ENCODE results near the gene RAD52. TPM values are rescaled to one million over a fixed set of nuclear protein-coding genes. Genes with fewer than 3 reads are reported as not detected.

The RAD52 gene
- polyA plus RNA-seq, 4 donors: 3.2 to 28.1 (median 10.3) TPM

GRCh38 chr12:906062-906585 lies 43.4 kb downstream of the RAD52 start:
- Histone ChIP-seq H3K9me3 (ENCODE audit: control insufficient read depth in 2 of 2, insufficient read depth in 1 of 2, low read depth in 1 of 2, low read length in 1 of 2) (no peaks in the 10 kb centered on the region), H3K4me1 (ENCODE audit: control insufficient read depth in 3 of 3, insufficient read depth in 2 of 3, low read depth in 1 of 3, low read length in 2 of 3) (no peaks in the 10 kb centered on the region), H3K4me3 (ENCODE audit: low read depth in 1 of 3, low read length in 3 of 3) (no peak overlapping the region), H3K27ac (ENCODE audit: low read depth in 1 of 3, low read length in 2 of 3) (no peak overlapping the region), H3K27me3 (ENCODE audit: control insufficient read depth in 3 of 3, insufficient read depth in 3 of 3, low read length in 3 of 3) (no peaks in the 10 kb centered on the region), H3K36me3 (ENCODE audit: control insufficient read depth in 3 of 3, insufficient read depth in 2 of 3, low read depth in 1 of 3, low read length in 3 of 3) (peaks cover 27 to 38% (median 35%) of the 10 kb centered on the region in 3 donors)
- no peak for FAIRE-seq
- DNase-seq: no peak
- WGBS, 3 donors: 89 to 98% (median 94%) methylated on average over 10 of the region's 10 CpGs

GRCh38 chr12:905261-906031 lies 44.0 kb downstream of the RAD52 start:
- peak in 1 of 2 donors; percentile 10 for DNase-seq
- Histone ChIP-seq H3K27me3 (ENCODE audit: control insufficient read depth in 3 of 3, insufficient read depth in 3 of 3, low read length in 3 of 3) (no peaks in the 10 kb centered on the region), H3K9me3 (ENCODE audit: control insufficient read depth in 2 of 2, insufficient read depth in 1 of 2, low read depth in 1 of 2, low read length in 1 of 2) (no peaks in the 10 kb centered on the region), H3K36me3 (ENCODE audit: control insufficient read depth in 3 of 3, insufficient read depth in 2 of 3, low read depth in 1 of 3, low read length in 3 of 3) (peaks cover 28 to 38% (median 37%) of the 10 kb centered on the region in 3 donors), H3K27ac (ENCODE audit: low read depth in 1 of 3, low read length in 2 of 3) (no peak overlapping the region), H3K4me1 (ENCODE audit: control insufficient read depth in 3 of 3, insufficient read depth in 2 of 3, low read depth in 1 of 3, low read length in 2 of 3) (no peaks in the 10 kb centered on the region), H3K4me3 (ENCODE audit: low read depth in 1 of 3, low read length in 3 of 3) (no peak overlapping the region)
- no peak for FAIRE-seq
- WGBS, 3 donors: 87 to 92% (median 89%) methylated on average over 9 of the region's 9 CpGs

DNA sequence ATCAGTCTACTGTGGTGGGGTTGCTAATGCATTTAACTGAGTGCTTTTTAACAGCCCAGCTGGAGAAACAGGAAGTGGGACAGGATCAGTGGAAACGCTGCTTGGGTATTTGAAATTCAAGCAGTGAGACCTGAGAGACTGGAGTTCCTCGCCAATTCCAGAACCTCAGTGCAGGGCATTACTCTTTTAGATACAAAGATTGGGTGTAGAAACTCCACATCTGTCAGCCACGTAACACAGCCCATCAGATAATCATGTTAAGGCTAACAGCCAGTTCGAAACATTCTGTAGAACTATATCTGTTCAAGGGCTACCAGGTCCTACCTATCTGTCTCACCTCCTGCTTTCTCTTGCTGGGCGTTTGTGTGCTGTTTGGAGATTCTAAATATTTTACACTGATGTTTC lies 45.5 kb downstream of the RAD52 start:
- no peak for DNase-seq
- no peak for FAIRE-seq
- H3K4me3 ChIP-seq (ENCODE audit: low read depth in 1 of 3, low read length in 3 of 3): no peak overlapping the region
- WGBS, 3 donors: 77 to 91% (median 86%) methylated on average over 5 of the region's 5 CpGs
- H3K9me3 ChIP-seq (ENCODE audit: control insufficient read depth in 2 of 2, insufficient read depth in 1 of 2, low read depth in 1 of 2, low read length in 1 of 2): no peaks in the 10 kb centered on the region
- no peaks in the 10 kb centered on the region for H3K27me3 ChIP-seq (ENCODE audit: control insufficient read depth in 3 of 3, insufficient read depth in 3 of 3, low read length in 3 of 3)
- H3K27ac ChIP-seq (ENCODE audit: low read depth in 1 of 3, low read length in 2 of 3): no peak overlapping the region
- H3K4me1 ChIP-seq (ENCODE audit: control insufficient read depth in 3 of 3, insufficient read depth in 2 of 3, low read depth in 1 of 3, low read length in 2 of 3): no peaks in the 10 kb centered on the region
- H3K36me3 ChIP-seq (ENCODE audit: control insufficient read depth in 3 of 3, insufficient read depth in 2 of 3, low read depth in 1 of 3, low read length in 3 of 3): peaks cover 28 to 47% (median 34%) of the 10 kb centered on the region in 3 donors

DNA sequence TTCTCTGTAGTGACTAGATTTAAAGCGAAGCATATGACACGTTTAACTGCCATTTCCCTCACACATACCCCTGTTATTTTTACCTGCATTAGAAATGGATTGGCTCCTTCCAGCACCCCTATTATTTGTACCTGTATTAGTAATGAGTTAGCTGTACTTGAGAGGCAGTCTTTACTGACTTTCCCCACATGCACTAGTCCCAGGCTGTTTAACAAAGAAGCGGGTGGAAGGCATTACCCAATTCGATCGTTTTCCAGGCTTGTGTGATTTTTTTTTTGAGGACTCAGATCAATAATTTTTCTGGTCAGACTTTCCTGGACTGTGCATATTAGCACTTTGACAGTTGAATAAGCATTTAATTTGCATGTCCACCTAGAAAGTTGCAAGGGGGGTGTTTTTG lies 46.4 kb downstream of the RAD52 start:
- Histone ChIP-seq H3K27me3 (ENCODE audit: control insufficient read depth in 3 of 3, insufficient read depth in 3 of 3, low read length in 3 of 3) (no peaks in the 10 kb centered on the region), H3K27ac (ENCODE audit: low read depth in 1 of 3, low read length in 2 of 3) (no peak overlapping the region), H3K9me3 (ENCODE audit: control insufficient read depth in 2 of 2, insufficient read depth in 1 of 2, low read depth in 1 of 2, low read length in 1 of 2) (no peaks in the 10 kb centered on the region), H3K4me1 (ENCODE audit: control insufficient read depth in 3 of 3, insufficient read depth in 2 of 3, low read depth in 1 of 3, low read length in 2 of 3) (no peaks in the 10 kb centered on the region), H3K36me3 (ENCODE audit: control insufficient read depth in 3 of 3, insufficient read depth in 2 of 3, low read depth in 1 of 3, low read length in 3 of 3) (peaks cover 19 to 45% (median 31%) of the 10 kb centered on the region in 3 donors), H3K4me3 (ENCODE audit: low read depth in 1 of 3, low read length in 3 of 3) (no peak overlapping the region)
- DNase-seq (no peak), FAIRE-seq (no peak)
- 77 to 88% (median 85%) methylated on average over 5 of the region's 5 CpGs for WGBS, 3 donors

DNA sequence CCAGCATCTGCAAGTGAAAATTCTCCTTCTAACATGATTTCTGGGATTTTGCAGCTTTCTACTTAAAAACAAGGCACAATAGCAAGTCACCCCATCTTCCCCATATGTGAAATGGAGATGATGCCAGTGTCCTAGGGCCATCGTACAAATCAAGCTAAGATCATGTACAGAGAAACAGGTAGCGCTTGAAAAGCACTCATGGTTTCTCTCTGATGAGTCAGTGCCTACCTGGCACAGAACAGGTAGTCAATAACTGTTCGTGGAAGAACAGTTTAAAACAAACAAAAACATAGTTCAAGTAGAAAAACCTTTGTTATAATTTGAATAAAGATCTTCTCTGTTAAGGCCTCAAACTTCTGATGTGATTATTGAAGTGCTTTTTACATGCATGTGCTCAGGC lies 46.9 kb downstream of the RAD52 start:
- no peak overlapping the region for H3K27ac ChIP-seq (ENCODE audit: low read depth in 1 of 3, low read length in 2 of 3)
- 81 to 90% (median 85%) methylated on average over 3 of the region's 3 CpGs for WGBS, 3 donors
- H3K4me1 ChIP-seq (ENCODE audit: control insufficient read depth in 3 of 3, insufficient read depth in 2 of 3, low read depth in 1 of 3, low read length in 2 of 3): no peaks in the 10 kb centered on the region
- H3K36me3 ChIP-seq (ENCODE audit: control insufficient read depth in 3 of 3, insufficient read depth in 2 of 3, low read depth in 1 of 3, low read length in 3 of 3): peaks cover 15 to 42% (median 28%) of the 10 kb centered on the region in 3 donors
- DNase-seq: no peak
- FAIRE-seq: no peak
- no peaks in the 10 kb centered on the region for H3K27me3 ChIP-seq (ENCODE audit: control insufficient read depth in 3 of 3, insufficient read depth in 3 of 3, low read length in 3 of 3)
- no peak overlapping the region for H3K4me3 ChIP-seq (ENCODE audit: low read depth in 1 of 3, low read length in 3 of 3)
- H3K9me3 ChIP-seq (ENCODE audit: control insufficient read depth in 2 of 2, insufficient read depth in 1 of 2, low read depth in 1 of 2, low read length in 1 of 2): no peaks in the 10 kb centered on the region

DNA sequence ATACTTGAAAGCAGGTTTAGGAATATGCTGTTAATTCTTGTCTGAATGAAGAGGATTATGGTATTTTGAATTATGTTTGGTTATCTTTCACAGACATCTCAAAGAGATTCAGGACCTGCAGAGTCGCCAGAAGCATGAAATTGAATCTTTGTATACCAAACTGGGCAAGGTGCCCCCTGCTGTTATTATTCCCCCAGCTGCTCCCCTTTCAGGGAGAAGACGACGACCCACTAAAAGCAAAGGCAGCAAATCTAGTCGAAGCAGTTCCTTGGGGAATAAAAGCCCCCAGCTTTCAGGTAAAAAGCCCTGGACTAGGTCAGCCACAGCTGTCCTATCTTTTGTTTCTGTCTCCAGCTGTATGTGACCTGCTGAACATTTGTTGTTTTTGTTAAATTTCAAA lies 52.1 kb downstream of the RAD52 start:
- H3K4me3 ChIP-seq (ENCODE audit: low read depth in 1 of 3, low read length in 3 of 3): no peak overlapping the region
- H3K4me1 ChIP-seq (ENCODE audit: control insufficient read depth in 3 of 3, insufficient read depth in 2 of 3, low read depth in 1 of 3, low read length in 2 of 3): no peaks in the 10 kb centered on the region
- DNase-seq (no peak), FAIRE-seq (no peak)
- H3K9me3 ChIP-seq (ENCODE audit: control insufficient read depth in 2 of 2, insufficient read depth in 1 of 2, low read depth in 1 of 2, low read length in 1 of 2): no peaks in the 10 kb centered on the region
- H3K27me3 ChIP-seq (ENCODE audit: control insufficient read depth in 3 of 3, insufficient read depth in 3 of 3, low read length in 3 of 3): no peaks in the 10 kb centered on the region
- H3K27ac ChIP-seq (ENCODE audit: low read depth in 1 of 3, low read length in 2 of 3): no peak overlapping the region
- H3K36me3 ChIP-seq (ENCODE audit: control insufficient read depth in 3 of 3, insufficient read depth in 2 of 3, low read depth in 1 of 3, low read length in 3 of 3): peaks cover 12 to 42% (median 13%) of the 10 kb centered on the region in 3 donors
- 85 to 91% (median 90%) methylated on average over 4 of the region's 4 CpGs for WGBS, 3 donors

DNA sequence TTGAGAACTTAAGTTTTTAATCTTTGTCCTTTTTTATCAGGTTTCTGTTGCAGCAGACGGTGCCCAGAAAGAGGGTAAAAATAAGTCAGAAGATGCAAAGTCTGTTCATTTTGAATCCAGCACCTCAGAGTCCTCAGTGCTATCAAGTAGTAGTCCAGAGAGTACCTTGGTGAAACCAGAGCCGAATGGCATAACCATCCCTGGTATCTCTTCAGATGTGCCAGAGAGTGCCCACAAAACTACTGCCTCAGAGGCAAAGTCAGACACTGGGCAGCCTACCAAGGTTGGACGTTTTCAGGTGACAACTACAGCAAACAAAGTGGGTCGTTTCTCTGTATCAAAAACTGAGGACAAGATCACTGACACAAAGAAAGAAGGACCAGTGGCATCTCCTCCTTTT lies 53.5 kb downstream of the RAD52 start:
- FAIRE-seq (no peak), DNase-seq (no peak)
- WGBS, 3 donors: 70 to 81% (median 79%) methylated on average over 4 of the region's 4 CpGs
- Histone ChIP-seq H3K4me1 (ENCODE audit: control insufficient read depth in 3 of 3, insufficient read depth in 2 of 3, low read depth in 1 of 3, low read length in 2 of 3) (no peaks in the 10 kb centered on the region), H3K4me3 (ENCODE audit: low read depth in 1 of 3, low read length in 3 of 3) (no peak overlapping the region), H3K36me3 (ENCODE audit: control insufficient read depth in 3 of 3, insufficient read depth in 2 of 3, low read depth in 1 of 3, low read length in 3 of 3) (peaks cover 6 to 38% (median 16%) of the 10 kb centered on the region in 3 donors), H3K27ac (ENCODE audit: low read depth in 1 of 3, low read length in 2 of 3) (no peak overlapping the region), H3K27me3 (ENCODE audit: control insufficient read depth in 3 of 3, insufficient read depth in 3 of 3, low read length in 3 of 3) (no peaks in the 10 kb centered on the region), H3K9me3 (ENCODE audit: control insufficient read depth in 2 of 2, insufficient read depth in 1 of 2, low read depth in 1 of 2, low read length in 1 of 2) (no peaks in the 10 kb centered on the region)

DNA sequence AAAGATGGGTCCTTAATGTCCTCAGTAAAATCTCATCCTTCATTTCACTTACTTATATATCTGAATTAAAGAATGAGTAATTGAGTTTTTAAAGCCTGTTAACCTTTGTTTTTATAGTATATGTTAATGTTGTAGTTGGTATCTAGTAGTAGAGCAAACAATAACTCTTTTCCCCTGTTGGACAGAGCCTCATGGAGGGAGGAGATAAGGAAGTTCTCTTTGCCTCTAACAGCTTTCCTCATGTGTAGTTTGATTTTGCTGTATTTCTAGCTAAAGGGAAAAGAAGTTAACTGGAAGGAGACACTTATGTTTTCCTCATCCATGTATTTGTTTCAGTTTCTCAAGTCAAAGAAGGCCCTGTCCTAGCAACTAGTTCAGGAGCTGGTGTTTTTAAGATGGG lies 55.3 kb downstream of the RAD52 start:
- Histone ChIP-seq H3K27me3 (ENCODE audit: control insufficient read depth in 3 of 3, insufficient read depth in 3 of 3, low read length in 3 of 3) (no peaks in the 10 kb centered on the region), H3K4me1 (ENCODE audit: control insufficient read depth in 3 of 3, insufficient read depth in 2 of 3, low read depth in 1 of 3, low read length in 2 of 3) (no peaks in the 10 kb centered on the region), H3K36me3 (ENCODE audit: control insufficient read depth in 3 of 3, insufficient read depth in 2 of 3, low read depth in 1 of 3, low read length in 3 of 3) (peaks cover 3 to 36% (median 17%) of the 10 kb centered on the region in 3 donors), H3K4me3 (ENCODE audit: low read depth in 1 of 3, low read length in 3 of 3) (no peak overlapping the region), H3K27ac (ENCODE audit: low read depth in 1 of 3, low read length in 2 of 3) (no peak overlapping the region), H3K9me3 (ENCODE audit: control insufficient read depth in 2 of 2, insufficient read depth in 1 of 2, low read depth in 1 of 2, low read length in 1 of 2) (no peaks in the 10 kb centered on the region)
- DNase-seq: no peak
- no peak for FAIRE-seq

Data from small intestine (tissue), 7 donors.